Measurements from ENCODE around the gene POLR3G. TPM values are rescaled to one million over a fixed set of nuclear protein-coding genes. Genes with fewer than 3 reads are reported as not detected.
A peak's percentile ranks its signal among the peaks of the same experiment; 100 is the strongest.

The POLR3G gene
- total RNA-seq, 4 donors from 2014 or later: 0.53 to 1.3 (median 0.76) TPM; not detected in 1

- no peak for DNase-seq
- H3K4me1 ChIP-seq: peaks cover 0 to 6% (median 2%) of the 10 kb centered on the region in 4 donors
- no peak overlapping the region for H3K4me3 ChIP-seq
- TF ChIP-seq, protein P1, sequence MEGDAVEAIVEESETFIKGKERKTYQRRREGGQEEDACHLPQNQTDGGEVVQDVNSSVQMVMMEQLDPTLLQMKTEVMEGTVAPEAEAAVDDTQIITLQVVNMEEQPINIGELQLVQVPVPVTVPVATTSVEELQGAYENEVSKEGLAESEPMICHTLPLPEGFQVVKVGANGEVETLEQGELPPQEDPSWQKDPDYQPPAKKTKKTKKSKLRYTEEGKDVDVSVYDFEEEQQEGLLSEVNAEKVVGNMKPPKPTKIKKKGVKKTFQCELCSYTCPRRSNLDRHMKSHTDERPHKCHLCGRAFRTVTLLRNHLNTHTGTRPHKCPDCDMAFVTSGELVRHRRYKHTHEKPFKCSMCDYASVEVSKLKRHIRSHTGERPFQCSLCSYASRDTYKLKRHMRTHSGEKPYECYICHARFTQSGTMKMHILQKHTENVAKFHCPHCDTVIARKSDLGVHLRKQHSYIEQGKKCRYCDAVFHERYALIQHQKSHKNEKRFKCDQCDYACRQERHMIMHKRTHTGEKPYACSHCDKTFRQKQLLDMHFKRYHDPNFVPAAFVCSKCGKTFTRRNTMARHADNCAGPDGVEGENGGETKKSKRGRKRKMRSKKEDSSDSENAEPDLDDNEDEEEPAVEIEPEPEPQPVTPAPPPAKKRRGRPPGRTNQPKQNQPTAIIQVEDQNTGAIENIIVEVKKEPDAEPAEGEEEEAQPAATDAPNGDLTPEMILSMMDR (IDR thresholded peaks at IDR 0.05): no peak
- TF ChIP-seq POLR2A (IDR thresholded peaks at IDR 0.05): no peak
- H3K9me3 ChIP-seq: no peaks in the 10 kb centered on the region
- H3K36me3 ChIP-seq: no peaks in the 10 kb centered on the region
- peaks cover 0 to 6% of the 10 kb centered on the region in 2 donors for H3K27me3 ChIP-seq
- H3K27ac ChIP-seq: no peak overlapping the region
These were observed 79.0 kb downstream of the POLR3G start for GRCh38 chr5:90553711-90554110.

DNA sequence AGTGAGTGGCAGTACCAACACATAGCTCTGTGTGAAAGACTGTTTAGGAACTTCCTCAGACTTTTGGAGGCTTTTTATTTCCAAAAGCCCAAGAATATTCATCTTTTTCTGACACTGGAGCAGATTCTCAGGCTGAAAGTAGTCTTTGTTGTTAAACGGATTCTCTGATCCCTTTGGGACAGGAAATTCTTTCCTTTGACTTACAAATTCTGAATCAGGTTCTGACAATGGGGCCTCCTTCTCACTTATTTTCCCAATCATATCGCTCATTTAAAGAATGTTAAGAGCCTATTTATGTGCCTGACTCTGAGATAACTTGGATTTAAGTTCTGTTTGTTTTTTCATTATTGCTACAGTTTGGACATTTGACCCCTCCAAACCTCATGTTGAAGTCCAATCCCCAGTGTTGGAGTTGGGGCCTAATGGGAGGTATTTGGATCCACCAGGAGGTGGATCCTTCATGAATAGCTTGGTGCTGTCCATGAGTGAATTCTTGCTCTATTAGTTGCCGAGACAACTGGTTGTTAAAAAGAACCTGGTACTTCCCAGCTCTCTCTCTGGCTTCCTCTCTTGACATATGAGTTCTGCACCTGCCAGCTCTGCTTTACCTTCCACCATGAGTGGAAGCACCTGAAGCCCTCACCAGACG lies 79.8 kb downstream of the POLR3G start:
- Histone ChIP-seq H3K4me3 (no peak overlapping the region), H3K4me1 (peaks cover 0 to 10% (median 4%) of the 10 kb centered on the region in 4 donors), H3K36me3 (no peaks in the 10 kb centered on the region), H3K27ac (no peak overlapping the region), H3K27me3 (peaks cover 0 to 10% of the 10 kb centered on the region in 2 donors), H3K9me3 (no peaks in the 10 kb centered on the region)
- TF ChIP-seq, protein P1 (IDR thresholded peaks at IDR 0.05): no peak
- TF ChIP-seq POLR2A (IDR thresholded peaks at IDR 0.05): no peak
- DNase-seq: no peak

DNA sequence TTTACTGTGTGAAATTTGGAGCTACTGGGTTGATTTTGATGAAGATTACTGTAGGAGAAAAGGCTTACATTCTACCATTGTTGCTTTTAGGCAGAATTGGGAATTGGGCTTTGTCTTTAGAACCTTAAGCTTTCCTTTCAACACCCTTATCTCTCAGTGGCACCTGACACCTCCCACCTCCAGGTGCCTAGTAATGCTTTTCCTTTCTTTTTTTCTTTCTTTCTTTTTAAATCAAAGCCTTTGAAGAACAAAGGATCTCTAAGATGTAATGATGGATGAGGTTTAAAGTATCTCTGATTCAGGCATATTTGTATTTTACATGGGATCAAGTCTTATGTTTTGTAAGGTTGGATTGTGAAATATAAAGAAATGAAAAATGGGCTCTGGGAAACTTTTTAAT lies 81.0 kb downstream of the POLR3G start:
- DNase-seq: no peak
- TF ChIP-seq, protein P1 (IDR thresholded peaks at IDR 0.05): no peak
- TF ChIP-seq POLR2A (IDR thresholded peaks at IDR 0.05): no peak
- H3K36me3 ChIP-seq: no peaks in the 10 kb centered on the region
- no peak overlapping the region for H3K4me3 ChIP-seq
- H3K27ac ChIP-seq: no peak overlapping the region
- H3K4me1 ChIP-seq: peaks cover 0 to 10% (median 4%) of the 10 kb centered on the region in 4 donors
- H3K27me3 ChIP-seq: peaks cover 0 to 10% of the 10 kb centered on the region in 2 donors
- no peaks in the 10 kb centered on the region for H3K9me3 ChIP-seq

DNA sequence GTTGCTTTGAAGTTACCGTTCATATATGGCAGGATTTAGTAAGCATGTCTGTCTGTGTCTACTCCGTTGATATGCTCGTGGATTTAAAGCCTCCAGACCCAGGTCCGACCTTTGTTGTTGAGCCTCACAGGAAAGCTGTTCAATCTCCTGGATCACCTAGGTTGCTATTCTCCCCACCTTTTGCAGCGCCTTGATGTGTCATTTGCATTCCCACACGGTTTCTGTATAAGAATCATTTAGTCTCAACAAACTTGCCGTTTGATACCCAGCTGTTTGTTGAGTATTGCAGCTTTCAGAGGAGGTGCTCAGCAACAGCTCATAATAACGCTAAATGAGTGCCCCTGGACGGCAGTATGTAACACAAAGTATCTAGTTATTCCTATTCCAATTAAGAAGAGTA lies 82.7 kb downstream of the POLR3G start:
- no peaks in the 10 kb centered on the region for H3K9me3 ChIP-seq
- no peaks in the 10 kb centered on the region for H3K36me3 ChIP-seq
- no peak overlapping the region for H3K4me3 ChIP-seq
- no peak for DNase-seq
- H3K27ac ChIP-seq: no peak overlapping the region
- H3K4me1 ChIP-seq: peaks cover 0 to 10% (median 4%) of the 10 kb centered on the region in 4 donors
- TF ChIP-seq, protein P1 (IDR thresholded peaks at IDR 0.05): no peak
- TF ChIP-seq POLR2A (IDR thresholded peaks at IDR 0.05): no peak
- peaks cover 0 to 10% of the 10 kb centered on the region in 2 donors for H3K27me3 ChIP-seq

DNA sequence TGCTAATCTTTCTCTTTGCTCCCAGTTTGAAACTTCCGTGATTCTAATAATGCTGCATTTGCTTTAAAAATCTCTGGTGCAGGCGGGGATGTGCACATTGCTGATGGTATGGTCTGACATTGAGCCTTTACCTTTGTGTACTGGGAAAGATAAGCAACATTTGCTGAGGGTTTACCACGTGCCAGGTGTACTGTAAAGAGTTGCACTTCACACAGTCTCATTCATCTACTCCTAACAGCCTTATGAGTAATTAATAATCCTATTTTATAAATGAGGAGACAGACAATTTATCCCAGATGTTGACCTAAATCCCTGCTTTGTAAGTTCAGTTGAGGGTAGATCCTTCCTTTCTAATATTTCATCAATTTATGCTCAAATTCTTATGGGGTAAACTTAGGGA lies 83.2 kb downstream of the POLR3G start:
- Histone ChIP-seq H3K4me1 (peaks cover 0 to 10% (median 4%) of the 10 kb centered on the region in 4 donors), H3K27me3 (peaks cover 0 to 10% of the 10 kb centered on the region in 2 donors), H3K9me3 (no peaks in the 10 kb centered on the region), H3K4me3 (peak overlapping the region in 2 of 4 donors; percentile 34 to 45), H3K36me3 (no peaks in the 10 kb centered on the region), H3K27ac (no peak overlapping the region)
- TF ChIP-seq, protein P1 (IDR thresholded peaks at IDR 0.05): no peak
- no peak for TF ChIP-seq POLR2A (IDR thresholded peaks at IDR 0.05)
- DNase-seq: no peak
